Hepatocyte (in vitro differentiated cells): ENCODE data around the gene CDADC1. TPM values are rescaled to one million over a fixed set of nuclear protein-coding genes. Genes with fewer than 3 reads are reported as not detected.
"Not testable (repeated sequence)": the region's sequence is repeated elsewhere in the genome, so short reads cannot be mapped to it uniquely, and the experiment has no call there.

Experiments
- DNase-seq: peaks from one replicate; pipeline ENCODE4 v3.0.0-alpha.2; 2016; ENCODE audit warnings: low spot score
- H2AFZ ChIP-seq: fragments of 200-600 bp; sonication (generic); 2 replicates; pipeline ENCODE4 v1.6.0; 2016; ENCODE audit warnings: antibody characterized with exemption, mild to moderate bottlenecking
- H3K27ac ChIP-seq: fragments of 200-600 bp; sonication (generic); 2 replicates; pipeline ENCODE4 v1.5.1; 2016; ENCODE audit warnings: mild to moderate bottlenecking
- H3K27me3 ChIP-seq: fragments of 200-600 bp; sonication (generic); 2 replicates; pipeline ENCODE4 v1.6.1; 2016
- H3K36me3 ChIP-seq: fragments of 200-600 bp; sonication (generic); replicated peaks from 2 replicates; pipeline ENCODE4 v1.5.1; 2016; ENCODE audit warnings: low read depth; ENCODE audit not compliant: insufficient read depth
- H3K4me1 ChIP-seq: fragments of 200-600 bp; sonication (generic); 2 replicates; pipeline ENCODE4 v1.5.1; 2016; ENCODE audit warnings: mild to moderate bottlenecking, moderate library complexity; ENCODE audit not compliant: insufficient read depth
- H3K4me2 ChIP-seq: fragments of 200-600 bp; sonication (generic); 2 replicates; pipeline ENCODE4 v1.6.0; 2016
- H3K4me3 ChIP-seq: fragments of 200-600 bp; sonication (generic); 2 replicates; pipeline ENCODE4 v1.5.1; 2016; ENCODE audit warnings: mild to moderate bottlenecking
- H3K79me2 ChIP-seq: fragments of 200-600 bp; sonication (generic); 2 replicates; pipeline ENCODE4 v1.6.0; 2017; ENCODE audit warnings: mild to moderate bottlenecking
- H3K9me2 ChIP-seq: fragments of 200-600 bp; sonication (generic); replicated peaks from 2 replicates; pipeline ENCODE4 v1.6.0; 2017; ENCODE audit warnings: mild to moderate bottlenecking; ENCODE audit not compliant: insufficient read depth
- H3K9me3 ChIP-seq: fragments of 200-600 bp; sonication (generic); 2 replicates; pipeline ENCODE4 v1.5.1; 2016; ENCODE audit warnings: low read depth, mild to moderate bottlenecking
- H4K20me1 ChIP-seq: fragments of 200-600 bp; sonication (generic); 2 replicates; pipeline ENCODE4 v1.6.0; 2016; ENCODE audit warnings: mild to moderate bottlenecking; ENCODE audit not compliant: insufficient read depth, poor library complexity, severe bottlenecking
- CTCF ChIP-seq: fragments of 200-600 bp; sonication (generic); IDR thresholded peaks from 2 replicates; pipeline ENCODE4 v1.5.1; 2016; ENCODE audit warnings: antibody characterized with exemption, mild to moderate bottlenecking; ENCODE audit not compliant: poor library complexity
- EZH2 ChIP-seq: fragments of 200-600 bp; sonication (generic); IDR thresholded peaks from 2 replicates; pipeline ENCODE4 v1.6.1; 2016; ENCODE audit warnings: antibody characterized with exemption, mild to moderate bottlenecking, borderline replicate concordance
- EZH2phosphoT487 ChIP-seq: fragments of 200-600 bp; sonication (generic); IDR thresholded peaks from one replicate; pipeline ENCODE4 v1.6.1; 2018; ENCODE audit warnings: antibody characterized with exemption, mild to moderate bottlenecking, low read depth, moderate library complexity; ENCODE audit not compliant: unreplicated experiment, severe bottlenecking
- WGBS: methylation state at CpG from one replicate; pipeline ENCODE4 v1.1.6; 2016; ENCODE audit warnings: low lambda C conversion rate; ENCODE audit errors: missing lambda C conversion rate; 5-methylcytosine and 5-hydroxymethylcytosine counted together
- polyA plus RNA-seq: library from polyadenylated mRNA; unstranded; fragments of >200 nt; fragmentation: Nextera tagmentation; extraction: Ambion mirVana; gene quantifications from 2 replicates; pipeline ENCODE4 v1.2.1, GENCODE V29; 2016
- total RNA-seq: library from RNA; depleted of rRNA; stranded (reverse); fragments of >200 nt; gene quantifications from 2 replicates; pipeline ENCODE4 v1.2.3, GENCODE V29; 2014

CDADC1 gene
- total and polyA plus RNA-seq, 2 experiments from 2014 or later, result 4.0 to 7.3 TPM

GRCh38 chr13:49322702-49323101 is 75.0 kb downstream of the CDADC1 start:
- H3K27ac ChIP-seq, result no peak overlapping the region

GRCh38 chr13:49323344-49323743 is 75.6 kb downstream of the CDADC1 start:
- no peak for DNase-seq

More at GRCh38 chr13:49322702-49323101, 75.0 kb downstream of the CDADC1 start:
- H3K27me3 ChIP-seq, result no peaks in the 10 kb centered on the region
- no peaks in the 10 kb centered on the region for H4K20me1 ChIP-seq
- H3K4me1 ChIP-seq, result no peaks in the 10 kb centered on the region
- no peaks in the 10 kb centered on the region for H3K36me3 ChIP-seq
- H2AFZ ChIP-seq, result no peak overlapping the region
- no peak for DNase-seq
- no peaks in the 10 kb centered on the region for H3K9me2 ChIP-seq
- no peak for TF ChIP-seq EZH2
- TF ChIP-seq EZH2phosphoT487, result no peak
- no peak for TF ChIP-seq CTCF
- 91% methylated on average over 2 of the region's 2 CpGs for whole genome bisulfite sequencing
- H3K4me3 ChIP-seq, result no peak overlapping the region
- H3K9me3 ChIP-seq, result no peaks in the 10 kb centered on the region
- H3K4me2 ChIP-seq, result no peak overlapping the region
- H3K79me2 ChIP-seq, result no peaks in the 10 kb centered on the region

GRCh38 chr13:49326222-49326917 is 78.6 kb downstream of the CDADC1 start:
- no peaks in the 10 kb centered on the region for H3K9me2 ChIP-seq
- TF ChIP-seq EZH2, result no peak
- TF ChIP-seq EZH2phosphoT487, result no peak
- TF ChIP-seq CTCF, result no peak
- H3K9me3 ChIP-seq, result no peaks in the 10 kb centered on the region
- no peak overlapping the region for H3K4me3 ChIP-seq
- 91% methylated on average over 7 of the region's 7 CpGs for WGBS
- no peaks in the 10 kb centered on the region for H3K36me3 ChIP-seq
- no peak overlapping the region for H2AFZ ChIP-seq
- H3K4me1 ChIP-seq, result no peaks in the 10 kb centered on the region
- no peak overlapping the region for H3K4me2 ChIP-seq
- no peaks in the 10 kb centered on the region for H4K20me1 ChIP-seq
- no peak overlapping the region for H3K27ac ChIP-seq
- no peaks in the 10 kb centered on the region for H3K27me3 ChIP-seq
- DNase-seq, result no peak
- H3K79me2 ChIP-seq, result no peaks in the 10 kb centered on the region

More at GRCh38 chr13:49323344-49323743, 75.6 kb downstream of the CDADC1 start:
- Histone ChIP-seq H3K4me2 (no peak overlapping the region), H3K27me3 (no peaks in the 10 kb centered on the region), H3K9me3 (no peaks in the 10 kb centered on the region), H3K4me1 (no peaks in the 10 kb centered on the region), H3K27ac (no peak overlapping the region), H3K9me2 (no peaks in the 10 kb centered on the region), H4K20me1 (no peaks in the 10 kb centered on the region), H3K79me2 (no peaks in the 10 kb centered on the region), H3K4me3 (no peak overlapping the region), H3K36me3 (no peaks in the 10 kb centered on the region), H2AFZ (no peak overlapping the region)
- no peak for TF ChIP-seq CTCF
- no peak for TF ChIP-seq EZH2phosphoT487
- TF ChIP-seq EZH2, result no peak
- WGBS, result 98% methylated on average over 7 of the region's 7 CpGs

GRCh38 chr13:49327145-49327544 is 79.4 kb downstream of the CDADC1 start:
- not testable (repeated sequence) for H3K79me2 ChIP-seq, H2AFZ ChIP-seq, H3K4me3 ChIP-seq, H3K4me2 ChIP-seq, H4K20me1 ChIP-seq, H3K9me3 ChIP-seq, H3K9me2 ChIP-seq, H3K27ac ChIP-seq, DNase-seq, H3K27me3 ChIP-seq, H3K4me1 ChIP-seq, H3K36me3 ChIP-seq
- 96% methylated on average over 3 of the region's 3 CpGs for WGBS
